ENCODE results near the gene CACNB2. TPM values are rescaled to one million over a fixed set of nuclear protein-coding genes. Genes with fewer than 3 reads are reported as not detected.
"Not testable (repeated sequence)": the region's sequence is repeated elsewhere in the genome, so short reads cannot be mapped to it uniquely, and the experiment has no call there.

The CACNB2 gene
- total RNA-seq, 1 donor from 2014 or later: 13.1 TPM

DNA sequence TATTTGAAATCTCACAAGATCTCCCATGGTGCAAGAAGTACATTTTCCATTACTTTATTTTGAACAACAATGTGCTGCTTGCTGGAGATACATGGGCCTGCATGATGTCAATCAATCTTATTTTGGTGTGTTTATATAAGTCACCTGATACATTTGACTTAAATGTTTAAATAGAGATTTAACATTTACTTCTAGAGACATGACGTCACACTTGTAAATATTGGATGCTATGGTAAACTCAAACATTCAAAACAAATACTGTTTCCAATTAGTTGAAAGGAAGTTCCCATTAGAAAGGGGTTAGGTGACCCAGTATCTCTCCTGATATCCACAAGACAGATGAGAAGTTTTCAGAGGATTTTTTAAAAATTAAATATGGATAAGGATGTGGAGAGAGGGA is 296.7 kb downstream of the CACNB2 start:
- Mint-ChIP-seq H3K36me3 (no peaks in the 10 kb centered on the region), H3K4me1 (no peaks in the 10 kb centered on the region), H3K9me3 (no peaks in the 10 kb centered on the region), H3K27ac (no peak overlapping the region), H3K4me3 (no peak overlapping the region), H3K27me3 (ENCODE audit: low read depth) (no peaks in the 10 kb centered on the region)
- no peak for DNase-seq (ENCODE audit: low spot score in 2 of 2, unreplicated experiment in 2 of 2)
- TF ChIP-seq CTCF (IDR thresholded peaks at IDR 0.05; ENCODE audit: unreplicated experiment): no peak

DNA sequence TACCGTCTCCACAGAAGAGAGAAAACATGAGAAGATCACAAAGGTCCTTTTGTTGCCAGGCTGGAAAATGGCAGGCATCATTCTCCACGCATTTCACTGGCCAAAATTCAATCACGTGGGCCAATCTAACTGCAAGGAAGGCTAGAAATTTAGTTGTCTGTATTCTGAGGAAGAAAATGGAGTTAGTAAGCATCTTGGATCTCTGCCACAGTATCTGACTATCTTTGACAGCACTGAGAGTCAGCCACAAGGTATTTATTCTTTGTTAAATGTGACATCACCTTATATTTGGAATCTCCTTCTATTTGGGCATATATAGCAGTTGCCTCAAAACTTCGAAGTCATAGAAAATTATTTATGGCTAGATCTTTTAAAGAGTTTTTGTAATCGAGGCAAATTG is 297.3 kb downstream of the CACNB2 start:
- DNase-seq (ENCODE audit: low spot score in 2 of 2, unreplicated experiment in 2 of 2): no peak
- Mint-ChIP-seq H3K4me3 (no peak overlapping the region), H3K9me3 (no peaks in the 10 kb centered on the region), H3K4me1 (no peaks in the 10 kb centered on the region), H3K27ac (no peak overlapping the region), H3K36me3 (no peaks in the 10 kb centered on the region), H3K27me3 (ENCODE audit: low read depth) (no peaks in the 10 kb centered on the region)
- no peak for TF ChIP-seq CTCF (IDR thresholded peaks at IDR 0.05; ENCODE audit: unreplicated experiment)

- no peak overlapping the region for H3K4me3 Mint-ChIP-seq
- no peaks in the 10 kb centered on the region for H3K4me1 Mint-ChIP-seq
- no peaks in the 10 kb centered on the region for H3K9me3 Mint-ChIP-seq
- TF ChIP-seq CTCF (IDR thresholded peaks at IDR 0.05; ENCODE audit: unreplicated experiment): no peak
- no peaks in the 10 kb centered on the region for H3K27me3 Mint-ChIP-seq (ENCODE audit: low read depth)
- H3K27ac Mint-ChIP-seq: no peak overlapping the region
- DNase-seq (ENCODE audit: low spot score in 2 of 2, unreplicated experiment in 2 of 2): no peak
- no peaks in the 10 kb centered on the region for H3K36me3 Mint-ChIP-seq
These were observed 298.3 kb downstream of the CACNB2 start for GRCh38 chr10:18438361-18439126.

GRCh38 chr10:18439601-18440000 is 299.4 kb downstream of the CACNB2 start:
- Mint-ChIP-seq H3K4me1 (no peaks in the 10 kb centered on the region), H3K27ac (no peak overlapping the region), H3K9me3 (no peaks in the 10 kb centered on the region), H3K4me3 (no peak overlapping the region), H3K27me3 (ENCODE audit: low read depth) (peaks cover under 1% of the 10 kb centered on the region), H3K36me3 (no peaks in the 10 kb centered on the region)
- DNase-seq (ENCODE audit: low spot score in 2 of 2, unreplicated experiment in 2 of 2): no peak
- TF ChIP-seq CTCF (IDR thresholded peaks at IDR 0.05; ENCODE audit: unreplicated experiment): no peak

DNA sequence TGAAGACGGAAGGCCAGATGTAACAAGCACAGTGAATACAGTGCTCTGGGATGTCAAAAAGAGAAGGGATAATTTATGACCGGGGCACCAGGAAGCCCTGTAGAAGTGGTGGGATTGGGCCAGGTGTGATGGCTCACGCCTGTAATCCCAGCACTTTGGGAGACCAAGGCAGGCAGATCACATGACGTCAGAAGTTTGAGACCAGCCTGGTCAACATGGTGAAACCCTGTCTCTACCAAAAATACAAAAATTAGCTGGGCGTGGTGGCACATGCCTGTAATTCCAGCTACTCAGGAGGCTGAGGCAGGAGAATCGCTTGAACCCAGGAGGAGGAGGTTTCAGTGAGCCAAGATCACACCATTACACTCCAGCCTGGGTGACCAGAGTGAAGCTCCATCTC is 305.4 kb downstream of the CACNB2 start:
- H3K9me3 Mint-ChIP-seq; H3K27me3 Mint-ChIP-seq (ENCODE audit: low read depth); H3K4me3 Mint-ChIP-seq; H3K36me3 Mint-ChIP-seq; DNase-seq (ENCODE audit: low spot score in 2 of 2, unreplicated experiment in 2 of 2); H3K4me1 Mint-ChIP-seq; H3K27ac Mint-ChIP-seq: not testable (repeated sequence)

- H3K27me3 Mint-ChIP-seq (ENCODE audit: low read depth): peaks cover 2% of the 10 kb centered on the region
- no peaks in the 10 kb centered on the region for H3K4me1 Mint-ChIP-seq
- no peak overlapping the region for H3K4me3 Mint-ChIP-seq
- no peaks in the 10 kb centered on the region for H3K36me3 Mint-ChIP-seq
- no peaks in the 10 kb centered on the region for H3K9me3 Mint-ChIP-seq
- DNase-seq (ENCODE audit: low spot score in 2 of 2, unreplicated experiment in 2 of 2): no peak
- TF ChIP-seq CTCF (IDR thresholded peaks at IDR 0.05; ENCODE audit: unreplicated experiment): no peak
- no peak overlapping the region for H3K27ac Mint-ChIP-seq
These were observed 306.0 kb downstream of the CACNB2 start for GRCh38 chr10:18446205-18446604.

All from mesothelial cell of epicardium (in vitro differentiated cells).